NCI-H1930 (cell line): Measurements from ENCODE around the gene COIL.
"Not testable (repeated sequence)": the region's sequence is repeated elsewhere in the genome, so short reads cannot be mapped to it uniquely, and the experiment has no call there.

Experiments used
- DNase-seq, 2 experiments: peaks; one replicate each; lab custom pipeline; 2025; lab: John Stamatoyannopoulos, UW

The COIL gene, protein sequence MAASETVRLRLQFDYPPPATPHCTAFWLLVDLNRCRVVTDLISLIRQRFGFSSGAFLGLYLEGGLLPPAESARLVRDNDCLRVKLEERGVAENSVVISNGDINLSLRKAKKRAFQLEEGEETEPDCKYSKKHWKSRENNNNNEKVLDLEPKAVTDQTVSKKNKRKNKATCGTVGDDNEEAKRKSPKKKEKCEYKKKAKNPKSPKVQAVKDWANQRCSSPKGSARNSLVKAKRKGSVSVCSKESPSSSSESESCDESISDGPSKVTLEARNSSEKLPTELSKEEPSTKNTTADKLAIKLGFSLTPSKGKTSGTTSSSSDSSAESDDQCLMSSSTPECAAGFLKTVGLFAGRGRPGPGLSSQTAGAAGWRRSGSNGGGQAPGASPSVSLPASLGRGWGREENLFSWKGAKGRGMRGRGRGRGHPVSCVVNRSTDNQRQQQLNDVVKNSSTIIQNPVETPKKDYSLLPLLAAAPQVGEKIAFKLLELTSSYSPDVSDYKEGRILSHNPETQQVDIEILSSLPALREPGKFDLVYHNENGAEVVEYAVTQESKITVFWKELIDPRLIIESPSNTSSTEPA

DNA sequence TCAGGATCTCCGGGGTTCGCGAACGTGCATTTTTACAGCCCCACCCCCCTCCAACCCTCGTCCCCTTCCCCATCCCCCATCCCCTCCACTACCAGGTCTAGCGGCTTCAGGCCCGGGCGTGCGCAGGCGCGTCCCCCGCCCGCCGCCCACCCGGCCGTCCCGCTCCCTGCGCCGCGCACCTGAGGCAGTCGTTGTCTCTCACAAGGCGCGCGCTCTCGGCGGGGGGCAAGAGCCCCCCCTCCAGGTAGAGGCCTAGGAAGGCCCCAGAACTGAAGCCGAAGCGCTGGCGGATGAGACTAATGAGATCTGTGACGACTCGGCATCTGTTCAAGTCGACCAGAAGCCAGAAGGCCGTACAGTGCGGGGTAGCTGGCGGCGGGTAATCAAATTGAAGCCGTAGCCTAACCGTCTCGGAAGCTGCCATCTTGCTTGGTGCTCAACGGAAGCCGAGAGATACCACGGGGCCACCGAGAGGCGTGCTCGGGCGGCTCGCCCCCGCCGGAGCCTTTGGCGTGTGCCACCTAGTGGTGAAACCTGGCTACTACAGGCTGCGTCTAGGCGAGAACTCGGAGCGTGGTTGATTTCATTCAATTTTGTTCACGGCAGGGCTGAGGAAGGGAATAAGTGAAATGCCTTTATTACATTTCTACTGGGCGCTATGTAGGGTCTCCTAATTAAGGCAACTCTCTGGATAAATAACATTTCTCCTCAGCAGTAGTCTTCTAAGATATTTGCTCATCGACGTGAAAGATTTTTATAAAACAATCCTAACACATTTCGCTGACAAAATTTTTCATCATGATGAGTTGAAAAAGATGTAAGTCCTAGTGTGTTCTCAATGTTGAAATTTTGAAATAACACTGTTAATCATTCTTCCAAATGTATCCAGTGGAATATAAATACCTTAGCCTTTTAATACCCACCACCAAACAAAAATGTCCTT lies at the start of gene COIL:
Gene COIL (minus strand): TSS at position 455 of the 943 bp plus-strand sequence. CDS start 31 bp downstream, at position 424.
- peak; percentile 93 to 96 for DNase-seq

DNA sequence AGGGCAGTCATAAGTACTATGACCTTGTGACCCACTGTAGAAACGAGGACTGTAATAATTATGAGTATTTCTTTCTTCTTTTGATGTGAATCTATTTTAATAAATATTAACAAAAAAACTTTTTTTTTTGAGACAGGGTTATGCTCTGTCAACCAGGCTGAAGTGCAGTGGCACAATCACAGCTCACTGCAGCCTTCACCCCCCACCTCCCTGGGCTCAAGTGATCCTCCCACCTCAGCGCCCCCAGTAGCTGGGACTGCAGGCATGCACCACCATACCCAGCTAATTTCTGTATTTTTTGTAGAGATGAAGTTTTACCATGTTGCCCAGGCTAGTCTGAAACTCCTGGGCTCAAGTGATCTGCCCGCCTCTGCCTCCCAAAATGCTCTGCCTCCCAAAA lies 49.6 kb upstream of the COIL start:
- no peak for DNase-seq

DNA sequence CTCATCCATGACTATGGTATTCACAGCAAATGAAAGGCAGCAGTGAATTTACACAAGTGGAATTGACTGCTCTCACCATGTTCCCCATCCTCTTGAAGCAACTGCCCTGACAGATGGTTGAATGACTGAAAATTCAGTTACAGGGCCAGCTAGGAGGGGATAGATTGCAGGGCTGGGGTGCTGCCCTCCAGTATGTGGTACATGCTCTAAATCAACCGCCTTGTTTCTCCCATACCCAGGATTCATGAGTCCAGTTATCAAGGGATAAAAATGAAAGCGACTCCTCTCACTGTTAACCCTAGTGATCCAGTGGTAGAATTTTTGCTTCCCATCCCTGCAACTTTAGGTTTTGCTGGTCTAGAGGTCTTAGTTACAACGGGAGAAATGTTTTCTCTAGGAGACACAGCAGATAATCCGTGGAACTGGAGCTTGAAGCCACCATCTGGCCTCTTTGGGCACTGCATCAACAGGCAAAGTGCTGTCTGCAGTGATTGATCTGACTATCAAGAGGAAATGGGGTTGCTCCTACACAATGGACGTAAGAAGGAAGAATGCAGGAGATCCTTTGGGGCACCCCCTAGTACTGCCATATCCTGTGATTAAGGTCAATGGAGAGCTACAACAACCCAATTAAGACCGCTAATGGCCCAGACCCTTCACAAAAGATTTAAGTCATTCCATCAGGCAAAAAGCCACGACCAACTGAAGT lies 49.0 kb upstream of the COIL start:
- peak; percentile 49 for DNase-seq

DNA sequence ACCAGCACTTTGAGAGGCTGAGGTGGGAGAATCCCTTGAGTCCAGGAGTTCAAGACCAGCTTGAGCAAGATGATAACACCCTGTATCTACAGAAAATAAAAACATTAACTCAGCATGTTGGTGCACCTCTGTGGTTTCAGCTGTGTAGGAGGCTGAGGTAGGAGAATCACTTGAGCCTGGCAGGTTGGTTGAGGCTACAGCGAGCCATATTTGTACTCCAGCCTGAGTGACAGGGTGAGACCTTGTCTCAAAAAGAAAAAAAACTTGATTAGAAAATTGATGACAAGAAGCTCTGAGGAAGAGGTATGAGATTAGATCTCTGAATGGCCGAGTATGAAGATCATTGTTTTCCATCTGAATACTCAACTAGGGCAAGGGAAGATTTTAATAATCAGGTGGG lies 48.1 kb upstream of the COIL start:
- DNase-seq = no peak

DNA sequence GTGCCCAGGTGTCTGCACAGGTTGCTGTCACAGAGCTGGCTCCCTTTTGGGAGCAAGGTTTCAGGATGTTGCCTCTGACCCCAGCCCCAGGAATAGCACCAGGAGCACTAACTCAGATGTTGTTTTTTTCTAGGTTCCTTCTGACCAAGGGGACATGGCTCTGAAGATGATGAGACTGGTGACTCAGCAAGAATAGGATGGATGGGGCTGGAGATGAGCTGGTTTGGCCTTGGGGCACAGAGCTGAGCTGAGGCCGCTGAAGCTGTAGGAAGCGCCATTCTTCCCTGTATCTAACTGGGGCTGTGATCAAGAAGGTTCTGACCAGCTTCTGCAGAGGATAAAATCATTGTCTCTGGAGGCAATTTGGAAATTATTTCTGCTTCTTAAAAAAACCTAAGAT lies 45.2 kb upstream of the COIL start:
- no peak for DNase-seq

DNA sequence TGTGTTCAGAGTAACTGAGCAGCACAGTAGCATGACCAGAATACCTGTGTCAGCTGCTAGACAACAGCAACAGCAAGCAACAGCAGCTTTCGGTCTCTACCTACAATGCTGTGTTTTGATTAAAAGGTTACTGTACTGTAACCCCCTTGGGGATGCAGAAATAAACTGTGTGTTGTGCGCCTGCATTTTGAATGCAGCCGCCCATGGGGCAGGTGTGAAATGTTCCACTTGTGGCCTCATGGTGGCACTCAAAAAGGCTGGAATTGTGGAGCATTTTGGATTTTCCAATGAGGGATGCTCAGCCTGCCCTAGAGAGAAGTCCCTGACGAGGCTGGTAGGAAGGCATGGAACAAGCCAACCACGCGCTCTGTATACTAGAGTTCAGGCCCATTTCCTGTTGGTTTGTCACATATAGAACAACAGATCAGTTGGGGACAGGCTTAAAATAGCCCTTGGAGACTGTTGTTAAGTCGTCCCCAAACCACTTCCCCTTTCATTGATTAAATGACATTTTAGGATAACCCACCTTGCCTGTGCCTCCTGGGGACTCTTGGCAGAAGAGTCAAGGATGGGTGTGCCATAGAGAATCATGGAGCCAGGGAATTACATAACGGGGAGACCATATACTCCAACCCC lies 44.2 kb upstream of the COIL start:
- peak in 1 of 2 experiments; percentile 19 for DNase-seq

DNA sequence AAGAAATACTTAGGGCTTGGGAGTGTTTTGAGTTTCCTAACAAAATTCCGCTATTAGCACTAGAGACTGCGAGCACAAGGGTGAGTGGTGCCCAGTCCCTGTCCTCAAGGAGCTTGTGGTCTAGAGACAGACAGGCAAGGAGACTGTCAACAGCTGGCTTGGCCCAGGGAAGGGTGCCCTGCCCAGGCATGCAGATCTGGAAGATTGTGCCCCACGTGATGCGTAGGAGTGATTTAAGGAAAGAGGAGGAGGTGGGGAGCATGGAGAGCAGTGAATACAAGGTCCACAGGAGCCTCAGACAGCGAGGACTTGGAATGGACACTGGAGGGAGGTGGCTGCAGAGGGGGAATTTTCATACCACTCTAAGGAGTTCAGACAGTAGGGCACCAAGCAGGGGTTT lies 42.1 kb upstream of the COIL start:
- no peak for DNase-seq

DNA sequence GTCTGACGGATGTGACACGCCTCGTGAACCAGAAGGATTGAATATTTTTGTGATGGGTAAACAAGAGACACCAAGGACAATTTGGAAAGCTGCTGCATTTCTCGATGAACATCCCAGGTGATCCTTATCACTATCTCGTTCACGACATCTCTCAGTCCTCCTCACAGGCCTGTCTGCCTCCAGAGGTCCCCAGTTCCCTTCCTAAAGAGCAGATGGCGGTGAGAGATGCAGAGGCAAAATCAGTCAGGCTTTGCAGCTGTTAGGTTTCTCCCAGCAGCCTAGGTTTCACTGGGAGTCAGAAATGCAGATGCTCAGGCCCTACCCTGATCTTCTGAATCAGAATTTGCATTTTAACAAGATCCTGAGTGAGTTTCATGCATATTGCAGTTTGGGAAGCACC lies 40.7 kb upstream of the COIL start:
- DNase-seq = no peak

DNA sequence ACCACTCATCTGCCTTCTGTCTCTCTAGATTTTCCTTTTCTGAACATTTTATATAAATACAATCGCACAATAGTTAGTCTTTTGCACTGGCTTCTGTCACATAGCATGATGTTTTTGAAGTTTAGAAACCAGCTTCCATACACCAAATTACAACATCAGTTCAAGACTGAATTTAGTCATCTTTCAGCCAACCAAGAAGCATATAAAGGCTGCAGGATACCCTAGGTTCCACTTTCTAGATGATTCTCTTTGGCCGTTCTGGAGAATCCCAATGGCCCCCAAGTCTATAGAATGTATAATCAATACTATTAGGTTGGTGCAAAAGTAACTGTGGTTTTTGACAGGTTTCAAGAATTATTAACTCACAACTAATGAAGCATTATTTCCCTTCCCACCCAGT lies 36.5 kb upstream of the COIL start:
- DNase-seq = no peak

DNA sequence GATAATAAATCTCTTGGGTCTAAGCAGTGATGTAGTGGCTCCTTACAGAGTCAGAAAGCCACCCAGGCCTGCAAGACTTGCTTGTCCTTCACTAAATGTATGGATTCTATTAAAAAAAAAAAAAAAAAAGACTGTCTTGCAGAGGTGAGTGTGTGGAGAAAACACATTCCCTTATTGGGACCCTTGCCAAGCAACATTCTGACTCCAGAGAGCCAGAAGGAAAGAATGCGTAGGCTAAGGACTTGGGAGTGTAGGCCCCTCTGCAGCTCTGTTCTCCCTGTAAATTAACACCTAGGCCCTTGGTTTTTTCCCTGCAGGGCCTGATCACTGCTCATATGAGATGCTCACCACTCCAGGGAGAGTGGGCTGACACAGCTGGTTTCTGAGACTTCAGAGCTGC lies 34.9 kb upstream of the COIL start:
- no peak for DNase-seq

DNA sequence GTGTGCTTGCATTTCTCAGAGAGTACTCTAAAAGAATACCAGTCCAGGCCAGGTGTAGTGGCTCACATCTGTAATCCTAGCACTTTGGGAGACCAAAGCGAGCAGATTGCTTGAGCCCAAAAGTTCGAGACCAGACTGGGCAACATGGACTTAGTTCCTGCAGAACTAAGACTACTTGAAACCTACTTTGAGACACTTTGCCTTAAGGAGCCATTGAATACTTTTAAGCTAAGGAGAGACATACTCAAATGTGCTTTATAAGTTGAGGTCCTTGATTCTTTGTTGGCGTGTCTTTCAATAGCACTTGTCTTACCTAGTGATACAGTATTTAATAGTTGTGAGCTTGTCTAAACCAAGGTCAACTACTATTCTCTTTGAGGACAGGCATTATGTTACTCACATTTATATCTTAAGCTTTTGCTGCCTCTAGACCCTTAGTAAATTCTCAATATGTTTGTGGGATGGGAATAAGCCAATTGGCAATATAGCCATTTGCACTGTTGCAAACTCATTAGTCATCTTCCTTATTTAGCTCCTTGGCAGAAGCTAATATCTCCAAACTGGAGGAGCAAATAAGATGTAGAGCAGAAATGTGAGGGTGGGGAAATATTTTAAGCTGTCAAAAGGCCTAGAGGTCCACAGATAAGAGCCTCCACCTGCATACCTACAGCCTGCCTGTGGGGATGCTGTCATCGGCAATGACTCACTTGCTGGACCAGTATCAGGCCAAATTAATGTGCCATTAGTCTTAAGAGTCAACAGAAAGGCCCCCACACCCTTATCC lies 33.4 kb upstream of the COIL start:
- DNase-seq = no peak

DNA sequence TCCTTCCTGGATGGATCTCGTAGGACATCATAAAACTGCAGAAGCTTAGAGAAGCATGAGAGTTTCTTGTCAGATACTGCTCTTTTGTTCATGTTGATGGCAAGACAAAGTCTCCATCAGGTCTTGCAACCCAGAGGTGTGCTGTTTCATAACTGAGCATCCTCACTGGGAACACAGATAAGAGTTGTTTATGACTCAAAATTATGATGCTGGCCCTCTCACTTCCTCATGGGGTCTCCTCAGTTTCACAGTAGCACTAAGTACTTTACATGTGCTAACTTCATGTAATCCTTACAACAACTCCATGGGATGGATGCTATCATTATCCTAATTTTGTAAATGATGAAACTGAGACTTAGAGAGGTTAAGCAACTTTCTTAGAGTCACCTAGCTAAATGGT lies 31.5 kb upstream of the COIL start:
- no peak for DNase-seq

DNA sequence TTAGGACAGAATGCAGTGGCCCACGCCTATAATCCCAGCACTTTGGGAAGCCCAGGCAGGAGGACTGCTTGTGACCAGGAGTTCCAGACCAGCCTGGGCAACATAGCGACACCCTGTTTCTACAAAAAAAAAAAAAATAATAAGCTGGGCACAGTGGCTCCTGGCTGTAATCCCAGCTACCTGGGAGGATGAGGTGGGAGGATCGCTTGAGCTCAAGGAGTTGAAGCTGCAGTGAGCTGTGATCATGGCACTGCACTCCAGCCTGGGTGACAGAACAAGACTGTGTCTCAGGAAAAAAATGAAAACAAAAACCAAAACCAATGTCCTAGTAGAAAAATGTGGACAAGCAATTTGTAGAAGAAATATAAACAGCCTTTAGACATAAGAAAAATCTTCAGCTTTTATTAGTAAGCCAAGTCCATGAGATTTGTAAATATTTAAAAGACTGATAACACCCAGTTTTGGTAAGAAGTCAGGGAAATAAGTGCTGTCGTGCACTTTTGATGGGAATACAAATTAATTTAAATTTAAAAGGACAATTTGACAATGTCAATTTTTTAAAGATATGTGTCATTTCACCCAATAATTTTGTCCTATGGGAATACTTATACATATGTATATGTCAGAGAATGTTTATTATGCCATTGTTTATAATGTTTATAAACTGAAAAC lies 28.2 kb upstream of the COIL start:
- no peak for DNase-seq

DNA sequence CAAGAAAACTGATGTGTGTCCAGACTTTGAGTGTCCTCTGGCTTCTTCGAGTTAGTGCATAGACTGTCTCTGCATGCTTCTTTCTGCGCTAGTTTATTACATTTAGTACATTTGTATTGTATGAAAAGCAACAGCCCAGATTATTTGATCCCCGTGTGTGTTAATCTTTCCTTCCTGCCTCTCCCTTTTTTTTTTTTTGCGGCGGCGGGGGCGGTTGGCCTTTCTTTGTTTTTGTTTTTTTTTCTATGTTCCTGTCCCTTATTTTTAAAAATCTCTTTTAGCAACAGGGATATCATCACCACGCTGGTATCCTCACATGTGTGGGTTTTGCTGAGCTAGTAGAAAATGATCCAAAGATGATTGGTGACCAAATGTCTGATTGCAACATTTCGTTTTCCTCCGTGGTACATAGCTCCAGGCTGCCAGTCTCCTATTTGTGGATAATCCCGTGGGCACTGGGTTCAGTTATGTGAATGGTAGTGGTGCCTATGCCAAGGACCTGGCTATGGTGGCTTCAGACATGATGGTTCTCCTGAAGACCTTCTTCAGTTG lies 26.5 kb upstream of the COIL start:
- no peak for DNase-seq

DNA sequence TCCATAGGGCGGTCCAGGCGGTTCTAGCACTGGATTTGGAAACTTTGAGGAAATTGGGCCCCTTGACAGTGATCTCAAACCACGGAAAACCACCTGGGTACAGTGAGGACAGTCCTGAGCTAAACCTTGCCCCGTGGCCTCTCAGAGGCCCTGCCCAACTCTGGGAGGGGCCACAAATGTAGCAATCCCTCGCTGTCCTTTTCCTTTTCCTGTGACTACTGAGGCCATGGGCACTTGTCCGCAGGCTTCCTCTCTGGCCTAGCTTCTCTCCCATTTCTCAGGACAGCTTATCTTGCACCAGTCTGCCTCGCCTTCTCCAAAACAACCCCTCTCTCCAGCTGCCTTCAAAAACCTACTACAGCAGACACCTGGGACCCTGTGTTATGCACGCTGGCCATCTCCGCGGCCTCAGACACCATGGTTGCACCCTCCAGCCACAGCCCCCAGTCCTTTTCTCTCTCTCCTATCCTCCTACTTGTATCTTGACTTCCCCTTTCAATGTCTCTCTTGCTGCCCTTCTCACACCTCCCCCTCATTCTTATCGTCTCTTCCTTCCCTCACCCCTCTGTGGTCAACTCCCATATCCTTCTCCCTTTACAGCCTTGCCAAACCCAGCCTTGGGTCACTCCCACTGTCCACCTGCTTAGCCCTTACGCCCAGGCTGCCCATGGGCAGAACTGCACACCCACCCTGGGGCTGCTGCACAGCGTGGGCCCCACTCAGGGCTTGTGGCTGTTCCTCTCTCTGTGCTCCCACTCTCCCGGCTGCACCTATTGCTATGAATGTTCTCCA lies 24.7 kb upstream of the COIL start:
- no peak for DNase-seq

DNA sequence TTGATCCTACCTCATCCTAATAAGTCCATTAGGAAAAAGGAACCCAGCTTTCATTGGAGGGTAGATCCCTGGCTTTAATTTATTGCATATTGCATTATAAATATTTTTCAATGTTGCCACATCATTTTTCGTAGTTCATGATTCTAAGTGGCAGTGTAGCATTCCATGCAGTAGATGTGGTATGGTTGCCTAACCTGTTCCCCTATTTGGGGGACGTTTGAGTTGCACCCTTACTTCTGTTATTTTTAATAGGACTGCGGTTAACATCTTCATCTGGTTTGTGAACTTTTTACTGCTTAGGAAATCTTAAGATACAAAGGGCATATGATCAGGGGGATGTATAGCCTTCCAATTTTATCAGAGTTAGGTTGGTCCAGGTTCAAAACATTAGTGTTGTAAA lies 22.5 kb upstream of the COIL start:
- no peak for DNase-seq

DNA sequence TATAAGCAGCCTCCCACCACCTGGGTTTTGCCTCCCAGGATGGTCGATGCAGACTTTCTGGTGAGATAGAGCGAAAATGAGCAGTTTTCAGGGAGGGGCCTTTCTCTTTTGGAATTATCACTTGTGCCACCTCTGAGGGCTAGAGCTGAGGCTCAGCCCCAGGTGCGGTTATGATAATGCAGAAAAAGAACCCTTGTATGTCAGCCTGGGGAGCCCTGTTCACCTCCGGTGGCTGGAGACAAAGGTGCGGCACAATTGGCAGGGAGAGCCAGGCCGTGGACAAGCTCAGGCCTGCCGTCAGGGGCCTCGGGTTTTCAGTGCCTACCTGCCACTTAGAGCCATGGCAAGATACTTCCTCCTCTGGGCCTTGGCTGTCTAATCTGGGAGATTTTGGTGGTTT lies 21.5 kb upstream of the COIL start:
- DNase-seq = no peak

DNA sequence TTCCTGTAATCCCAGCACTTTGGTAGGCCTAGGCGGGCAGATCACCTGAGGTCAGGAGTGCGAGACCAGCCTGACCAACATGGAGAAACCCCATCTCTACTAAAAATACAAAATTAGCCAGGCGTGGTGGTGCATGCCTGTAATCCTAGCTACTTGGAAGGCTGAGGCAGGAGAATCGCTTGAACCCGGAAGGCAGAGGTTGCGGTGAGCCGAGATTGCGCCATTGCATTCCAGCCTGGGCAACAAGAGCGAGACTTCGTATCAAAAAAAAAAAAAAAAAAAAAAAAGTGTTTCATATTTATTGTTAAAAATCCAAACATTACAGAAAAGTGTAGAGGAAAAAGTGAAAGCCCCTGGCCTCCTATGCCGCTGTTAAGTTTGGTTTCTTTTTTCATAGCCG lies 19.7 kb upstream of the COIL start:
- DNase-seq = not testable (repeated sequence)

DNA sequence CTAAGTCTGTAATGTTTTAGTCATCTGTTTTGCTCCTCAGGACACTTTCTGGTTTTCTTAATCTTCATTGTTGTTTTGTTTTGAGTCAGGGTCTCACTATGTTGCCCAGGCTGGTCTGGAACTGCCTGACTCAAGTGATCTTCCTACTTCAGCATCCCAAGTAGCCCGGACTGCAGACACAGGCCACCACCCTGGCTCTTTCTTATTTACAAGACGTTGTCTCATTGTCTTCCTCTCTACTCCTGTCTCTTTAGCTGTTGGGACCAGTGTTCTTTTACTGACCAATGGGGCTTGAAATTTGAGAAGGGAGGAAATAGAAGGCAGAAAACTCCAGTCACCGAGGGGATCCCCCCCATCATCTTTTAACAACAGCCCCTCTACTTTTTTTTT lies 18.2 kb upstream of the COIL start:
- DNase-seq = no peak
